ENCODE data around the gene PNMT.

Gene PNMT

GRCh38 chr17:39714234-39714633 is 46.0 kb downstream of the PNMT start:
- Histone ChIP-seq H2AFZ (ENCODE audit: low read depth, low read length) (no peak overlapping the region), H3K9me3 (ENCODE audit: low read length) (no peaks in the 10 kb centered on the region), H3K4me3 (ENCODE audit: low read length) (no peak overlapping the region), H3K36me3 (ENCODE audit: insufficient read depth, low read length) (peaks cover 71% of the 10 kb centered on the region), H3K27me3 (ENCODE audit: insufficient read depth, low read length) (no peaks in the 10 kb centered on the region), H3K4me1 (ENCODE audit: insufficient read depth, low read length) (no peaks in the 10 kb centered on the region)

DNA sequence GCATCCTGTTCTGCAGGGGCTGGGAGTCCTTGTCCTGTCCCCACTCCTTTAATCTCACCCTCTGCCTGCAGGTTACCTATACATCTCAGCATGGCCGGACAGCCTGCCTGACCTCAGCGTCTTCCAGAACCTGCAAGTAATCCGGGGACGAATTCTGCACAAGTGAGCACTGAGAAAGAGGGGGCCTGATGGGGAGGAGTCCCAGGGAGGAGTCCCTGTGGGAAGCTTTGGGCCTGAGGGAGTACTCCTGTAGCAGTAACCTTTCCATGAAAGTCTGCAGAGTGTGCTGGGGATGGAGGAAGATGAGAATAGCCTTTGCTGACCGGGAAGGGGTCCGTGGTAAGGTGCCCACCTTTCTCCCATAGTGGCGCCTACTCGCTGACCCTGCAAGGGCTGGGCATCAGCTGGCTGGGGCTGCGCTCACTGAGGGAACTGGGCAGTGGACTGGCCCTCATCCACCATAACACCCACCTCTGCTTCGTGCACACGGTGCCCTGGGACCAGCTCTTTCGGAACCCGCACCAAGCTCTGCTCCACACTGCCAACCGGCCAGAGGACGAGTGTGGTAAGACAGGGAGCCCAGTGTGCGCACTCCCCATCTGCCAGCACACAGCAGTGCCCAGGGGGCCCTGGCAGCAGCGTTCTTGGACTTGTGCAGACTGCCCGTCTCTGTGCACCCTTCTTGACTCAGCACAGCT is 47.3 kb downstream of the PNMT start:
- no peaks in the 10 kb centered on the region for H3K27me3 ChIP-seq (ENCODE audit: insufficient read depth, low read length)
- no peak overlapping the region for H2AFZ ChIP-seq (ENCODE audit: low read depth, low read length)
- no peak overlapping the region for H3K4me3 ChIP-seq (ENCODE audit: low read length)
- H3K36me3 ChIP-seq (ENCODE audit: insufficient read depth, low read length) = peaks cover 72% of the 10 kb centered on the region
- H3K9me3 ChIP-seq (ENCODE audit: low read length) = no peaks in the 10 kb centered on the region
- H3K4me1 ChIP-seq (ENCODE audit: insufficient read depth, low read length) = no peaks in the 10 kb centered on the region

DNA sequence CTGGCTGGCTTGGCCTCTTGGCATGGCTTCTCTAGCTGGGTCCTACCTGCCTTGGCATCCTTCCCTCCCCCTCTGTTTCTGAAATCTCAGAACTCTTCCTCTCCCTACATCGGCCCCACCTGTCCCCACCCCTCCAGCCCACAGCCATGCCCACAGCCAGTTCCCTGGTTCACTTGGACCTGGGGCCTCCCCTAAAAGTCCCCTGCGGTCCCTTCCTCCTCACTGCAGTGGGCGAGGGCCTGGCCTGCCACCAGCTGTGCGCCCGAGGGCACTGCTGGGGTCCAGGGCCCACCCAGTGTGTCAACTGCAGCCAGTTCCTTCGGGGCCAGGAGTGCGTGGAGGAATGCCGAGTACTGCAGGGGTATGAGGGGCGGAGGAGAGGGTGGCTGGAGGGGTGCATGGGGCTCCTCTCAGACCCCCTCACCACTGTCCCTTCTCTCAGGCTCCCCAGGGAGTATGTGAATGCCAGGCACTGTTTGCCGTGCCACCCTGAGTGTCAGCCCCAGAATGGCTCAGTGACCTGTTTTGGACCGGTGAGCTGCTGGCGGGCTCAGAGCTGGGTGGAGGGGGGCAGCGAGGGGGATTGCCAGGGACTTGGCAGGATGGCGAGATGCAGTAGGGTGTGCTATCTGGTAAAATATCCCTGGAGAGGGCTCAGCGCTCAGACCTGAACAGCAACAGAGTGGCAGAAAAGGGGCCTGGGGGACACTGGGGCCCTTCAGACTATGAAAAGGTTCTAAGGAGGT is 48.0 kb downstream of the PNMT start:
- no peaks in the 10 kb centered on the region for H3K4me1 ChIP-seq (ENCODE audit: insufficient read depth, low read length)
- H3K9me3 ChIP-seq (ENCODE audit: low read length) = no peaks in the 10 kb centered on the region
- H3K4me3 ChIP-seq (ENCODE audit: low read length) = no peak overlapping the region
- H3K36me3 ChIP-seq (ENCODE audit: insufficient read depth, low read length) = peaks cover 71% of the 10 kb centered on the region
- no peak overlapping the region for H2AFZ ChIP-seq (ENCODE audit: low read depth, low read length)
- no peaks in the 10 kb centered on the region for H3K27me3 ChIP-seq (ENCODE audit: insufficient read depth, low read length)

DNA sequence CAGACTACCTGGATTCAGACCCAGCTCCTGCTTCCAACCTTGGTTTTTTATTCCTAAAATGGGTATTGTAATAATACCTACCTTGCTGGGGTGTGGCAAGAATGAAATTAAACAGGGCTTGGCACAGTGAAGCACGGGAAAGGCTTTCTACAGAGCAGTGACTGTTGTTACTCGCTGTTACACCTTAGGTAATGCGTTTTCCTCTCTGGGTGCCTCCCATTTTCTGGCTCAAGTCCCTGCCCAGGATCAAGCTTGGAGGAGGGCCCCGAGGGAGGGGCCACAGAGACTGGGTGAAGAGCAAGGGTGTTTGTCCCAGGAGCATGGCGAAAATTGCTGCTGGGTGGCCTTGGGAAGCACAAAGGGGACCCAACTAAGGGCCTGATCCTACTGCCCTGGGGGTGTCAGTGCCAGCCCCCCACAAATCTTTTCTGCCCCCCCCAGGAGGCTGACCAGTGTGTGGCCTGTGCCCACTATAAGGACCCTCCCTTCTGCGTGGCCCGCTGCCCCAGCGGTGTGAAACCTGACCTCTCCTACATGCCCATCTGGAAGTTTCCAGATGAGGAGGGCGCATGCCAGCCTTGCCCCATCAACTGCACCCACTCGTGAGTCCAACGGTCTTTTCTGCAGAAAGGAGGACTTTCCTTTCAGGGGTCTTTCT is 48.8 kb downstream of the PNMT start:
- H2AFZ ChIP-seq (ENCODE audit: low read depth, low read length) = no peak overlapping the region
- H3K36me3 ChIP-seq (ENCODE audit: insufficient read depth, low read length) = peaks cover 64% of the 10 kb centered on the region
- H3K4me3 ChIP-seq (ENCODE audit: low read length) = no peak overlapping the region
- H3K27me3 ChIP-seq (ENCODE audit: insufficient read depth, low read length) = no peaks in the 10 kb centered on the region
- H3K9me3 ChIP-seq (ENCODE audit: low read length) = no peaks in the 10 kb centered on the region
- no peaks in the 10 kb centered on the region for H3K4me1 ChIP-seq (ENCODE audit: insufficient read depth, low read length)

DNA sequence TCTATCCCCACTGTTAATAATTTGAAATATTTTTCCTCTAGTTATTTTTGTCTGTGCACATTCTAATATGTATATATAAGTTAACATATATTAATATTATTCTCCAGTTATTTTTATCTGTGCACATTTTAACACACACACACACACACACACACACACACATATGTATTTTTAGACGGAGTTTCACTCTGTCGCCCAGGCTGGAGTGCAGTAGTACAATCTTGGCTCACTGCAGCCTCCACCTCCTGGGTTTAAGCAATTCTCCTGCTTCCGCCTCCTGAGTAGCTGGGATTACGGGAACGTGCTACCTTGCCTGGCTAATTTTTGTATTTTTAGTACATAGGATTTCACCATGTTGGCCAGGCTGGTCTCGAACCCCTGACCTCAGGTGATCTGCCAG is 49.4 kb downstream of the PNMT start:
- Histone ChIP-seq H2AFZ (ENCODE audit: low read depth, low read length) (no peak overlapping the region), H3K4me1 (ENCODE audit: insufficient read depth, low read length) (no peaks in the 10 kb centered on the region), H3K4me3 (ENCODE audit: low read length) (no peak overlapping the region), H3K9me3 (ENCODE audit: low read length) (no peaks in the 10 kb centered on the region), H3K27me3 (ENCODE audit: insufficient read depth, low read length) (no peaks in the 10 kb centered on the region), H3K36me3 (ENCODE audit: insufficient read depth, low read length) (peaks cover 62% of the 10 kb centered on the region)

DNA sequence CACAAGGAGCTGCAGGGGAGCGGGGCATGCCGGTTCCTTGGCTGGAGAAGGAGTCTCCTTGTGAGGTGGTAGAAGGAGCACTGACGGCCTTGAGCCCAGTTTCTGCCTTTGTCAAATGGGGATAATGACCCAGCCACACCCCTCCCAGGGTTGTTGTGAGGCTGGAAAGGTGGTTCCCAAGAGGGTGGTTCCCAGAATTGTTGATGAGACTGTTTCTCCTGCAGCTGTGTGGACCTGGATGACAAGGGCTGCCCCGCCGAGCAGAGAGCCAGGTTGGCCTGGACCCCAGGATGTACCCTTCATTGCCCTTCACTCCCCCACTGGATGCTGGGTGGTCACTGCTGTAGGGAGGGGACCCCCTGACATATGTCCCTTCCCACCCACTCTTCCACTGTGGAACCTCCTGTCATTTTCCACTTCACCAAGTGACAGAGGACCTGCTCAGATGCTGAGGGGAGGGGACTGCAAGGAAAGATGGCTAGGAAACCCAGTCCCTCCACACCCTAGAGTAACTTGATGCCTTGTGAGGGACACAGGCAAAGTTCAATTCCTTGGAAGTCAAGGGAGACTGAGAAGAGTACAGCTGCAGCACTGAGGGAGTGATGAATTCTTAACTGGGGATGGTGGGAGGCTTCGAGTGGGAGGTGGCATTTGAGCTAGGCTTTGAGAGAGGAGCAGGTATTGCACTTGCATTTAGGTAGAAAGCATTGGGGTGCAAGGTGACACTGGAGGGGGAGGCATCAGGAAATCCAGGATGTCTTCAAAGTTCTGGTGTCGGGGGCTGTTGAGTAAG is 51.5 kb downstream of the PNMT start:
- Histone ChIP-seq H3K36me3 (ENCODE audit: insufficient read depth, low read length) (peaks cover 71% of the 10 kb centered on the region), H2AFZ (ENCODE audit: low read depth, low read length) (no peak overlapping the region), H3K27me3 (ENCODE audit: insufficient read depth, low read length) (no peaks in the 10 kb centered on the region), H3K9me3 (ENCODE audit: low read length) (no peaks in the 10 kb centered on the region), H3K4me3 (ENCODE audit: low read length) (no peak overlapping the region), H3K4me1 (ENCODE audit: insufficient read depth, low read length) (no peaks in the 10 kb centered on the region)

All from neuron (in vitro differentiated cells).